Right lobe of liver (tissue), 4 donors: ENCODE data around the gene MTCP1.

ENCODE experiments used
- POLR2A ChIP-seq: fragments of 450-650 bp; IDR thresholded peaks from one replicate; pipeline ENCODE4 v1.6.1; 2017; ENCODE audit warnings: antibody characterized with exemption, mild to moderate bottlenecking
- TF ChIP-seq, protein P1 (sequence below), 4 donors: fragments of 200-600 bp in 3 of 4; fragments of 450-650 bp in 1 of 4; IDR thresholded peaks; one replicate each; pipeline versions ENCODE4 v1.5.1 to v1.8.0; 2016 to 2022; ENCODE audit warnings: antibody characterized with exemption in 4 of 4, mild to moderate bottlenecking in 2 of 4
- donor health status: DM: no; HTN: no; CAD: no.
- donor health status: DM: no; HTN: no; CAD: no.
- donor health status: DM: no; HTN: yes; CAD: no.

DNA sequence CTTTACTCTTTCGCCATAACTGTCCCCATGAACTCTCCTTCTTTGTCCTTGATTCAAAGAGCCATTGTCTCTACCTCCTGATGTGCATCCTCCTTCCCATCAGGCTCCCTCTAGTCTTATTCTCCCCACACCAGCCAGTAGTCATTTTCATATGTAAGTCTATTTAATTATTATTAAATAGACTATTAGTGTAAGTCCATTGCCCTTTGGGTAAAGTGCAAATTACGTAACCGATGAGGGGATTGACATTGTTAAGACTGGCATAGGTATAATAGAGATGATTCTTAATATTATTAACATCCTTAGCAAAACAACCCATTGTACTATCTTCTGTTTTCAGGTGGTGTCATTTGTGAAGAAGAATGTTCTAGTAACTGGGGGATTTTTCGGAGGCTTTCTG lies 16.7 kb downstream of the MTCP1 start:
- TF ChIP-seq, protein P1, sequence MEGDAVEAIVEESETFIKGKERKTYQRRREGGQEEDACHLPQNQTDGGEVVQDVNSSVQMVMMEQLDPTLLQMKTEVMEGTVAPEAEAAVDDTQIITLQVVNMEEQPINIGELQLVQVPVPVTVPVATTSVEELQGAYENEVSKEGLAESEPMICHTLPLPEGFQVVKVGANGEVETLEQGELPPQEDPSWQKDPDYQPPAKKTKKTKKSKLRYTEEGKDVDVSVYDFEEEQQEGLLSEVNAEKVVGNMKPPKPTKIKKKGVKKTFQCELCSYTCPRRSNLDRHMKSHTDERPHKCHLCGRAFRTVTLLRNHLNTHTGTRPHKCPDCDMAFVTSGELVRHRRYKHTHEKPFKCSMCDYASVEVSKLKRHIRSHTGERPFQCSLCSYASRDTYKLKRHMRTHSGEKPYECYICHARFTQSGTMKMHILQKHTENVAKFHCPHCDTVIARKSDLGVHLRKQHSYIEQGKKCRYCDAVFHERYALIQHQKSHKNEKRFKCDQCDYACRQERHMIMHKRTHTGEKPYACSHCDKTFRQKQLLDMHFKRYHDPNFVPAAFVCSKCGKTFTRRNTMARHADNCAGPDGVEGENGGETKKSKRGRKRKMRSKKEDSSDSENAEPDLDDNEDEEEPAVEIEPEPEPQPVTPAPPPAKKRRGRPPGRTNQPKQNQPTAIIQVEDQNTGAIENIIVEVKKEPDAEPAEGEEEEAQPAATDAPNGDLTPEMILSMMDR (IDR thresholded peaks at IDR 0.05): no peak
- no peak for TF ChIP-seq POLR2A
